ENCODE results near the gene KCNMA1. TPM values are rescaled to one million over a fixed set of nuclear protein-coding genes. Genes with fewer than 3 reads are reported as not detected.

KCNMA1 gene
- total RNA-seq, 1 experiment from 2014 or later: 0.08 TPM

- DNase-seq (ENCODE audit: low spot score): no peak
These were observed 607.6 kb downstream of the KCNMA1 start for GRCh38 chr10:77029777-77030717.

GRCh38 chr10:77028042-77028441, 609.6 kb downstream of the KCNMA1 start:
- DNase-seq (ENCODE audit: low spot score): no peak

- DNase-seq (ENCODE audit: low spot score): no peak
These were observed 610.0 kb downstream of the KCNMA1 start for GRCh38 chr10:77027576-77027975.

GRCh38 chr10:77027141-77027540, 610.5 kb downstream of the KCNMA1 start:
- no peak for DNase-seq (ENCODE audit: low spot score)

- DNase-seq (ENCODE audit: low spot score): no peak
These were observed 611.5 kb downstream of the KCNMA1 start for GRCh38 chr10:77026148-77026547.

- no peak for DNase-seq (ENCODE audit: low spot score)
These were observed 613.1 kb downstream of the KCNMA1 start for GRCh38 chr10:77024461-77024860.

- DNase-seq (ENCODE audit: low spot score): no peak
These were observed 614.2 kb downstream of the KCNMA1 start for GRCh38 chr10:77023396-77023795.

GRCh38 chr10:77022671-77023070, 614.9 kb downstream of the KCNMA1 start:
- DNase-seq (ENCODE audit: low spot score): no peak

- no peak for DNase-seq (ENCODE audit: low spot score)
These were observed 615.6 kb downstream of the KCNMA1 start for GRCh38 chr10:77021966-77022490.

- no peak for DNase-seq (ENCODE audit: low spot score)
These were observed 617.1 kb downstream of the KCNMA1 start for GRCh38 chr10:77020426-77021040.

GRCh38 chr10:77016855-77017254, 620.8 kb downstream of the KCNMA1 start:
- DNase-seq (ENCODE audit: low spot score): no peak

GRCh38 chr10:77016278-77016815, 621.3 kb downstream of the KCNMA1 start:
- no peak for DNase-seq (ENCODE audit: low spot score)

GRCh38 chr10:77015360-77015759, 622.2 kb downstream of the KCNMA1 start:
- no peak for DNase-seq (ENCODE audit: low spot score)

- DNase-seq (ENCODE audit: low spot score): no peak
These were observed 624.7 kb downstream of the KCNMA1 start for GRCh38 chr10:77012812-77013500.

GRCh38 chr10:77011874-77012811, 625.5 kb downstream of the KCNMA1 start:
- DNase-seq (ENCODE audit: low spot score): no peak

- no peak for DNase-seq (ENCODE audit: low spot score)
These were observed 627.2 kb downstream of the KCNMA1 start for GRCh38 chr10:77010430-77010829.

- DNase-seq (ENCODE audit: low spot score): no peak
These were observed 629.8 kb downstream of the KCNMA1 start for GRCh38 chr10:77007834-77008233.

GRCh38 chr10:77006836-77007511, 630.6 kb downstream of the KCNMA1 start:
- no peak for DNase-seq (ENCODE audit: low spot score)

- DNase-seq (ENCODE audit: low spot score): no peak
These were observed 631.7 kb downstream of the KCNMA1 start for GRCh38 chr10:77005871-77006270.
